Activated naive CD4-positive, alpha-beta T cell treated with anti-CD3 and anti-CD28 coated beads, Interleukin-2, amount 50 U/mL, for 72 hours (primary cell): Measurements from ENCODE around the gene TIMM10B. TPM values are rescaled to one million over a fixed set of nuclear protein-coding genes. Genes with fewer than 3 reads are reported as not detected.
A peak's percentile ranks its signal among the peaks of the same experiment; 100 is the strongest.

ENCODE experiments used
- ATAC-seq, 2 donors: fragments of 150-1000 bp; cut with Tn5 transposase; 2 replicates each; pipeline ENCODE4 v1.10.0; 2021; ENCODE audit warnings: mild to moderate bottlenecking in 2 of 2, moderate library complexity in 2 of 2
- DNase-seq, 2 donors: peaks; one replicate each; pipeline ENCODE4 v3.0.0; 2021 to 2022; ENCODE audit warnings: low spot score in 2 of 2
- H3K27ac Mint-ChIP-seq, 2 donors: one replicate each; pipeline ENCODE4 v1.8.0; 2022; ENCODE audit warnings: mild to moderate bottlenecking in 2 of 2, mixed read lengths in 2 of 2
- H3K36me3 Mint-ChIP-seq, 2 donors: one replicate each; pipeline ENCODE4 v1.8.0; 2022; ENCODE audit warnings: mixed read lengths in 2 of 2
- H3K9me3 Mint-ChIP-seq, 2 donors: one replicate each; pipeline ENCODE4 v1.8.0; 2022; ENCODE audit warnings: mixed read lengths in 2 of 2
- total RNA-seq, 2 donors: library from RNA; stranded (reverse); gene quantifications; one replicate each; pipeline ENCODE4 v1.2.3, GENCODE V29; 2022

The TIMM10B gene
- total RNA-seq, 2 donors from 2014 or later, result 36.9 to 38.3 TPM

- DNase-seq (peak in 1 of 2 donors; percentile 26), ATAC-seq (peak; percentile 40 to 48)
- H3K27ac Mint-ChIP-seq, result no peak overlapping the region
- H3K9me3 Mint-ChIP-seq, result no peaks in the 10 kb centered on the region
- peaks cover 0 to 8% of the 10 kb centered on the region in 2 donors for H3K36me3 Mint-ChIP-seq
These were observed 50.0 kb downstream of the TIMM10B start for GRCh38 chr11:6531267-6531752.

Other genes starting within 250 kb of the TIMM10B start
- gene FHIP1B, start 246.9 kb upstream of the TIMM10B start, total RNA-seq, result 10 to 100 TPM; 16.7 to 24.4 TPM
- under 1 TPM; 0.21 to 0.52 TPM for gene CNGA4, start 242.4 kb upstream of the TIMM10B start, total RNA-seq
- not detected for gene CCKBR, start 221.7 kb upstream of the TIMM10B start, total RNA-seq
- 10 to 100 TPM in 1 of 2 donors, 1 to 10 TPM in 1; 4.3 to 20.7 TPM for gene CAVIN3, start 161.0 kb upstream of the TIMM10B start, total RNA-seq
- gene SMPD1, start 91.0 kb upstream of the TIMM10B start, total RNA-seq, result 10 to 100 TPM; 13.1 to 24.8 TPM
- gene APBB1, start 62.4 kb upstream of the TIMM10B start, total RNA-seq, result 10 to 100 TPM; 40.0 to 72.5 TPM
- gene HPX, start 40.5 kb upstream of the TIMM10B start, total RNA-seq, result under 1 TPM; 0.41 to 0.55 TPM
- gene TRIM3, start 7.6 kb upstream of the TIMM10B start, total RNA-seq, result 10 to 100 TPM in 1 of 2 donors, 1 to 10 TPM in 1; 4.7 to 19.0 TPM
- 10 to 100 TPM; 47.1 to 59.9 TPM for gene ARFIP2, start 170 bp upstream of the TIMM10B start, total RNA-seq
- gene DNHD1, start 15.8 kb downstream of the TIMM10B start, total RNA-seq, result 10 to 100 TPM; 22.4 to 38.5 TPM
- 10 to 100 TPM; 24.9 to 38.3 TPM for gene RRP8, start 122.1 kb downstream of the TIMM10B start, total RNA-seq
- gene ILK, start 122.3 kb downstream of the TIMM10B start, total RNA-seq, result 10 to 100 TPM; 72.1 to 99.7 TPM
- 100 to 1,000 TPM in 1 of 2 donors, 10 to 100 TPM in 1; 95.3 to 166 TPM for gene TAF10, start 130.7 kb downstream of the TIMM10B start, total RNA-seq
- 10 to 100 TPM; 54.7 to 67.4 TPM for gene TPP1, start 137.9 kb downstream of the TIMM10B start, total RNA-seq
- gene DCHS1, start 174.3 kb downstream of the TIMM10B start, total RNA-seq, result 1 to 10 TPM in 1 of 2 donors, under 1 TPM in 1; 0.82 to 2.1 TPM
- gene MRPL17, start 201.8 kb downstream of the TIMM10B start, total RNA-seq, result 100 to 1,000 TPM in 1 of 2 donors, 10 to 100 TPM in 1; 92.4 to 104 TPM